Measurements from ENCODE around the gene EPHB1.

Gene EPHB1

DNA sequence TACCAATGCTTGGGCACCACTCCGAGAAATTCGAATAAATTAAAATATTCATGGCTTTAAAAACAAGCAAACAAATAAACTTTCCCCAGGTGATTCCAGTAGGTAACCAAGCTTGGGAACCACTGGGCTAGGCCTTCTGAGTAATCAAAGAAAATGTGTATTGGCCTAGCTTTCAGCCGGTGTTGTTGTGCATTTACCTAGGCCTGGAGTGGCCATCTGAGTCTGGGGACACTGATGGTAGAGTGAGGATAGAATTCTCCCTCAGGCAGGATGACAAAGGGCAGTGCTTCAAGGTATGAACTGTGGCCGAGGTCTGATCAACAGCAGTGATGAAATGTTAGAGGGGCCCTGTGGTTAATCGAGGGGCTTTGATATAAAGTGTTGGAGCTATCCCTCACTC, 440.5 kb downstream of the EPHB1 start:
- TF ChIP-seq TAF1 (IDR thresholded peaks at IDR 0.05; ENCODE audit: borderline replicate concordance, insufficient read depth, low read length) (no peak), FOXP2 (optimal IDR thresholded peaks at IDR 0.05; ENCODE audit: borderline replicate concordance, extremely low read depth, extremely low read length, insufficient read depth) (no peak), POLR2AphosphoS5 (IDR thresholded peaks at IDR 0.05; ENCODE audit: low read depth, low read length) (no peak)
- TF ChIP-seq, protein P1, sequence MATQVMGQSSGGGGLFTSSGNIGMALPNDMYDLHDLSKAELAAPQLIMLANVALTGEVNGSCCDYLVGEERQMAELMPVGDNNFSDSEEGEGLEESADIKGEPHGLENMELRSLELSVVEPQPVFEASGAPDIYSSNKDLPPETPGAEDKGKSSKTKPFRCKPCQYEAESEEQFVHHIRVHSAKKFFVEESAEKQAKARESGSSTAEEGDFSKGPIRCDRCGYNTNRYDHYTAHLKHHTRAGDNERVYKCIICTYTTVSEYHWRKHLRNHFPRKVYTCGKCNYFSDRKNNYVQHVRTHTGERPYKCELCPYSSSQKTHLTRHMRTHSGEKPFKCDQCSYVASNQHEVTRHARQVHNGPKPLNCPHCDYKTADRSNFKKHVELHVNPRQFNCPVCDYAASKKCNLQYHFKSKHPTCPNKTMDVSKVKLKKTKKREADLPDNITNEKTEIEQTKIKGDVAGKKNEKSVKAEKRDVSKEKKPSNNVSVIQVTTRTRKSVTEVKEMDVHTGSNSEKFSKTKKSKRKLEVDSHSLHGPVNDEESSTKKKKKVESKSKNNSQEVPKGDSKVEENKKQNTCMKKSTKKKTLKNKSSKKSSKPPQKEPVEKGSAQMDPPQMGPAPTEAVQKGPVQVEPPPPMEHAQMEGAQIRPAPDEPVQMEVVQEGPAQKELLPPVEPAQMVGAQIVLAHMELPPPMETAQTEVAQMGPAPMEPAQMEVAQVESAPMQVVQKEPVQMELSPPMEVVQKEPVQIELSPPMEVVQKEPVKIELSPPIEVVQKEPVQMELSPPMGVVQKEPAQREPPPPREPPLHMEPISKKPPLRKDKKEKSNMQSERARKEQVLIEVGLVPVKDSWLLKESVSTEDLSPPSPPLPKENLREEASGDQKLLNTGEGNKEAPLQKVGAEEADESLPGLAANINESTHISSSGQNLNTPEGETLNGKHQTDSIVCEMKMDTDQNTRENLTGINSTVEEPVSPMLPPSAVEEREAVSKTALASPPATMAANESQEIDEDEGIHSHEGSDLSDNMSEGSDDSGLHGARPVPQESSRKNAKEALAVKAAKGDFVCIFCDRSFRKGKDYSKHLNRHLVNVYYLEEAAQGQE (IDR thresholded peaks at IDR 0.05; ENCODE audit: insufficient read depth in 1 of 2, low read depth in 2 of 2, low read length in 2 of 2): no peak

DNA sequence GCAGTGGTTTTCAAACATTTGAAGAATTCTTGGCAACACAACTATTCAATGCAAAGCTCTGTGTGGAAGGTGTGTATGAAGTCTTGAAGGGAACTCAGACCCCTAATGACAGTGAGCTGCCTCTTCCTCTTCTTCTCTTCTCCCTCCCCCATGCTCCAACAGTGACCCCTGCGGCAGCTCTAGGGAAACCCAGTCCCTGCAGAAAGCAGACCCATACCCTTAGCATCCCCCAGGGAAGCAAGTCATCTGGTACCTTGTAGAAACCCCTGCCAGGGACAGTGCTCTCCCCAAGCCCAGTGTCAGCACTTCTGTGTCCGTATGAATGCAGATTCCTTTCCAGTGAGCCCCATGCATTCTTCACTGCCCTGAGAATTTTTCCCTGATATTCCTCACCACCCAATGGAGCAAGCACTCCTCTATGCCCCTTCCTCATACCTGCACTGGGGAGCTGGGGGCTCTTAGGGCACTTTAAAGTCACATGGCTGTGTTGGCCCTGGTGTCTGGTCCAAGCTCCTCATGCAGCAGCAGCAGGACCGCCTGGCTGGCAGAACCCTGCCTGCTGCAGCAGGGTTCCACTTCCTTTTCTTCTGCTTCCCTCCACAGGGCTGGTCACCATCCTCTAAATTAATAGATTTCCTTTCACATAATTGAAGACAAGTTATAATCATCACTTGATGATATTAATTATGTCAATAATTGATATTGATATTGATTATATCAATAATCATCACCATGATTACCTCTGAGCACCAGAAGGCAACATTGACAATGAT, 442.5 kb downstream of the EPHB1 start:
- no peak for TF ChIP-seq POLR2AphosphoS5 (IDR thresholded peaks at IDR 0.05; ENCODE audit: low read depth, low read length)
- TF ChIP-seq, protein P1 (IDR thresholded peaks at IDR 0.05; ENCODE audit: insufficient read depth in 1 of 2, low read depth in 2 of 2, low read length in 2 of 2): no peak
- no peak for TF ChIP-seq TAF1 (IDR thresholded peaks at IDR 0.05; ENCODE audit: borderline replicate concordance, insufficient read depth, low read length)
- TF ChIP-seq FOXP2 (optimal IDR thresholded peaks at IDR 0.05; ENCODE audit: borderline replicate concordance, extremely low read depth, extremely low read length, insufficient read depth): no peak
- TF ChIP-seq SIN3A (IDR thresholded peaks at IDR 0.05; ENCODE audit: borderline replicate concordance, insufficient read depth, low read length): no peak

DNA sequence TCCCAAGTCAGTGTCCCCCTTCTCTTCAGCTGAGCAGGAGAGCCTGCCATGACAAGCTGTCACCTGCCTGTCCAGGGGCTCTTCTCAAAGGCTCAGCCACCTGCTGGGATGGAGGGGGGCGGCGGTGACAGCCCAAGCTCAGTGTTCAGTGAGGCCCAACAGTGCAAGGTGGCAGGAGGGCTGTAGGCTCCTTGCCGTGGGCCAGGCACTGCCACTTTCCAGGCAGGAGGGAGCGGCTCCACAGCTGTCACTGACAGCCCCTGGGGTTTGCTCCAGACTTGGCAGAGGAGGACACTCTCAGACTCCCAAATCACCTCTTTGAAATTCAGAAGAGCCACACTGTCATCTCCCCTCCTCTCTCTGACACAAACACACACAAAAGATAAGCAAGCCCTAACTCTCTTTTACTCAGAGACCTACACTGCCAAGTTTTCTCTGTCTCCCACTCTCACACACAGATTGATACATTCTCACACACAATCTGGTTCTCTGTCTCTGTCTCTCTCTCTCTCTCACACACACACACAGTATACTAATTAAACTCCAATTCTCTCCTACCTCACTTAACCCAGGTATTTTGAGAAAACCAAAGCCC, 443.3 kb downstream of the EPHB1 start:
- TF ChIP-seq, protein P1 (IDR thresholded peaks at IDR 0.05; ENCODE audit: insufficient read depth in 1 of 2, low read depth in 2 of 2, low read length in 2 of 2): no peak
- no peak for TF ChIP-seq TAF1 (IDR thresholded peaks at IDR 0.05; ENCODE audit: borderline replicate concordance, insufficient read depth, low read length)

DNA sequence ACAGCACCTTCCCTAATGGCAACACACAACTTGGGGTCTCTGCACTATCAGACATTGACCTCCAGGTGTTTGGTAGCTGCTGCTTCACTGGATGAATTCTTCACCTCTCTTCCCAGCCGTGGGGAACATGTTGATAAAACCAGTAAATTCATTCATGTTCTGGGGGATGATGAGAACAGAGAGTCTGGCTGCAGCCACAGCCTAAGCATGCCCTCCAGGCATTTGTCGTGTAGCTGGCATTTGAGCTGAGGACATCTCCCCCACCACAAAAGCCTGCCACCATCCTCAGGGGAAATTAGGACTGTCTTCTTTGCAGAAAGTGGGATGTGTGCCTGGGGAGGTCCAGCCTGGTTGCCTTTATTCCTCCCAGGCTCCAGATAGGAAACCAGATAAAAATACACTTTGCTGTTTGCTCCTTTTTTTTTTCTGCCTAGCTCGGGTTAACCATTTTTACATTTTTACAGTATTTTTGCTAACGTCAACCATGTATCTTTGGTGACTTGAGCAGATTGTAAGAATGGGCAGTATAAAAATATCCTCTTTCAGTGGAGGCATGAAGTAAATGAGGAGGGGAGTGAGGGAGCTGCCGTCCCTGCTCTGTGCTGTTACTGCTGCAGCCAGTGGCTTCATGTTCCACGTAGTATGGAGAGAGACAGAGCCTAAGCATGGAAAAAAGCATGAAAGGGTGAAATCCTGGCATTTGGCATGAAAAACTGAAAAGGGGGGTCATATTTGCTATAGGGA, 444.0 kb downstream of the EPHB1 start:
- TF ChIP-seq POLR2AphosphoS5 (IDR thresholded peaks at IDR 0.05; ENCODE audit: low read depth, low read length) (no peak), TAF1 (IDR thresholded peaks at IDR 0.05; ENCODE audit: borderline replicate concordance, insufficient read depth, low read length) (no peak), FOXP2 (optimal IDR thresholded peaks at IDR 0.05; ENCODE audit: borderline replicate concordance, extremely low read depth, extremely low read length, insufficient read depth) (no peak), SIN3A (IDR thresholded peaks at IDR 0.05; ENCODE audit: borderline replicate concordance, insufficient read depth, low read length) (no peak)
- TF ChIP-seq, protein P1 (IDR thresholded peaks at IDR 0.05; ENCODE audit: insufficient read depth in 1 of 2, low read depth in 2 of 2, low read length in 2 of 2): no peak

Data from PFSK-1 (cell line).